GM12891 (cell line): Measurements from ENCODE around the gene FASTKD1.

ENCODE experiments used
- POLR2AphosphoS5 ChIP-seq: IDR thresholded peaks from 2 replicates; pipeline ENCODE4 v1.6.1; 2011; ENCODE audit warnings: low read depth, low read length, control low read depth
- TAF1 ChIP-seq: IDR thresholded peaks from 2 replicates; pipeline ENCODE4 v1.6.1; 2011; ENCODE audit warnings: low read depth, low read length, control low read depth

- TF ChIP-seq TAF1 (no peak), POLR2AphosphoS5 (no peak)
Observed at GRCh38 chr2:169520896-169521295, 52.8 kb downstream of the FASTKD1 start.
